ENCODE data around the gene TRAK1.

DNA sequence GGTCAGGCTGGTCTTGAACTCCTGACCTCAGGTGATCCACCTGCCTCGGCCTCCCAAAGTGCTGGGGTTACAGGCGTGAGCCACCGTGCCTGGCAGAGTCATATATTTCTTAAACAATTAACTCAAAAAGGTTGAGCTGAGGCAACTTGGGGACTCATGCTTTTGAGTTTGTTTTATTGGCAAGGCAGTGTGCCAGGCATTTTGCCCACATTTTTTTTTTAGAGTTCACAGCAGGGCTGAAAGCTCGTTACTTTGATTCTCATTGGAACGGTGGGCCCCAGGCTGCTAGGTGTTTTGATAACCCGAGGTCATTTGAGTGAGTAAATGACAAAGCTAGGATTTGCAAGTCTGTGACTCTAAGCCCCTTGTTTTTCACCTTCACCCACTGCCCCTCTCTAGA, 98.6 kb downstream of the TRAK1 start:
- TF ChIP-seq CHD2 (IDR thresholded peaks at IDR 0.05; ENCODE audit: borderline replicate concordance, low read depth, low read length) (no peak), SIN3A (IDR thresholded peaks at IDR 0.05; ENCODE audit: low read depth, low read length) (no peak), LARP7 (IDR thresholded peaks at IDR 0.05) (no peak), JUND (IDR thresholded peaks at IDR 0.05; ENCODE audit: low read depth, low read length) (no peak), ZBED1 (IDR thresholded peaks at IDR 0.05; ENCODE audit: borderline replicate concordance) (no peak), ZNF274 (IDR thresholded peaks at IDR 0.05; ENCODE audit: insufficient read depth, insufficient read length) (no peak)
- TF ChIP-seq, protein P1, sequence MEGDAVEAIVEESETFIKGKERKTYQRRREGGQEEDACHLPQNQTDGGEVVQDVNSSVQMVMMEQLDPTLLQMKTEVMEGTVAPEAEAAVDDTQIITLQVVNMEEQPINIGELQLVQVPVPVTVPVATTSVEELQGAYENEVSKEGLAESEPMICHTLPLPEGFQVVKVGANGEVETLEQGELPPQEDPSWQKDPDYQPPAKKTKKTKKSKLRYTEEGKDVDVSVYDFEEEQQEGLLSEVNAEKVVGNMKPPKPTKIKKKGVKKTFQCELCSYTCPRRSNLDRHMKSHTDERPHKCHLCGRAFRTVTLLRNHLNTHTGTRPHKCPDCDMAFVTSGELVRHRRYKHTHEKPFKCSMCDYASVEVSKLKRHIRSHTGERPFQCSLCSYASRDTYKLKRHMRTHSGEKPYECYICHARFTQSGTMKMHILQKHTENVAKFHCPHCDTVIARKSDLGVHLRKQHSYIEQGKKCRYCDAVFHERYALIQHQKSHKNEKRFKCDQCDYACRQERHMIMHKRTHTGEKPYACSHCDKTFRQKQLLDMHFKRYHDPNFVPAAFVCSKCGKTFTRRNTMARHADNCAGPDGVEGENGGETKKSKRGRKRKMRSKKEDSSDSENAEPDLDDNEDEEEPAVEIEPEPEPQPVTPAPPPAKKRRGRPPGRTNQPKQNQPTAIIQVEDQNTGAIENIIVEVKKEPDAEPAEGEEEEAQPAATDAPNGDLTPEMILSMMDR (IDR thresholded peaks at IDR 0.05 in 2 of 3, conservative IDR thresholded peaks at IDR 0.05 in 1 of 3; ENCODE audit: control insufficient read depth in 2 of 3, extremely low read depth in 1 of 3, insufficient read depth in 1 of 3, low read depth in 3 of 3, low read length in 3 of 3) = no peak
- TF ChIP-seq, protein P2, sequence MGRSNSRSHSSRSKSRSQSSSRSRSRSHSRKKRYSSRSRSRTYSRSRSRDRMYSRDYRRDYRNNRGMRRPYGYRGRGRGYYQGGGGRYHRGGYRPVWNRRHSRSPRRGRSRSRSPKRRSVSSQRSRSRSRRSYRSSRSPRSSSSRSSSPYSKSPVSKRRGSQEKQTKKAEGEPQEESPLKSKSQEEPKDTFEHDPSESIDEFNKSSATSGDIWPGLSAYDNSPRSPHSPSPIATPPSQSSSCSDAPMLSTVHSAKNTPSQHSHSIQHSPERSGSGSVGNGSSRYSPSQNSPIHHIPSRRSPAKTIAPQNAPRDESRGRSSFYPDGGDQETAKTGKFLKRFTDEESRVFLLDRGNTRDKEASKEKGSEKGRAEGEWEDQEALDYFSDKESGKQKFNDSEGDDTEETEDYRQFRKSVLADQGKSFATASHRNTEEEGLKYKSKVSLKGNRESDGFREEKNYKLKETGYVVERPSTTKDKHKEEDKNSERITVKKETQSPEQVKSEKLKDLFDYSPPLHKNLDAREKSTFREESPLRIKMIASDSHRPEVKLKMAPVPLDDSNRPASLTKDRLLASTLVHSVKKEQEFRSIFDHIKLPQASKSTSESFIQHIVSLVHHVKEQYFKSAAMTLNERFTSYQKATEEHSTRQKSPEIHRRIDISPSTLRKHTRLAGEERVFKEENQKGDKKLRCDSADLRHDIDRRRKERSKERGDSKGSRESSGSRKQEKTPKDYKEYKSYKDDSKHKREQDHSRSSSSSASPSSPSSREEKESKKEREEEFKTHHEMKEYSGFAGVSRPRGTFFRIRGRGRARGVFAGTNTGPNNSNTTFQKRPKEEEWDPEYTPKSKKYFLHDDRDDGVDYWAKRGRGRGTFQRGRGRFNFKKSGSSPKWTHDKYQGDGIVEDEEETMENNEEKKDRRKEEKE (IDR thresholded peaks at IDR 0.05) = no peak
- TF ChIP-seq, protein P3, sequence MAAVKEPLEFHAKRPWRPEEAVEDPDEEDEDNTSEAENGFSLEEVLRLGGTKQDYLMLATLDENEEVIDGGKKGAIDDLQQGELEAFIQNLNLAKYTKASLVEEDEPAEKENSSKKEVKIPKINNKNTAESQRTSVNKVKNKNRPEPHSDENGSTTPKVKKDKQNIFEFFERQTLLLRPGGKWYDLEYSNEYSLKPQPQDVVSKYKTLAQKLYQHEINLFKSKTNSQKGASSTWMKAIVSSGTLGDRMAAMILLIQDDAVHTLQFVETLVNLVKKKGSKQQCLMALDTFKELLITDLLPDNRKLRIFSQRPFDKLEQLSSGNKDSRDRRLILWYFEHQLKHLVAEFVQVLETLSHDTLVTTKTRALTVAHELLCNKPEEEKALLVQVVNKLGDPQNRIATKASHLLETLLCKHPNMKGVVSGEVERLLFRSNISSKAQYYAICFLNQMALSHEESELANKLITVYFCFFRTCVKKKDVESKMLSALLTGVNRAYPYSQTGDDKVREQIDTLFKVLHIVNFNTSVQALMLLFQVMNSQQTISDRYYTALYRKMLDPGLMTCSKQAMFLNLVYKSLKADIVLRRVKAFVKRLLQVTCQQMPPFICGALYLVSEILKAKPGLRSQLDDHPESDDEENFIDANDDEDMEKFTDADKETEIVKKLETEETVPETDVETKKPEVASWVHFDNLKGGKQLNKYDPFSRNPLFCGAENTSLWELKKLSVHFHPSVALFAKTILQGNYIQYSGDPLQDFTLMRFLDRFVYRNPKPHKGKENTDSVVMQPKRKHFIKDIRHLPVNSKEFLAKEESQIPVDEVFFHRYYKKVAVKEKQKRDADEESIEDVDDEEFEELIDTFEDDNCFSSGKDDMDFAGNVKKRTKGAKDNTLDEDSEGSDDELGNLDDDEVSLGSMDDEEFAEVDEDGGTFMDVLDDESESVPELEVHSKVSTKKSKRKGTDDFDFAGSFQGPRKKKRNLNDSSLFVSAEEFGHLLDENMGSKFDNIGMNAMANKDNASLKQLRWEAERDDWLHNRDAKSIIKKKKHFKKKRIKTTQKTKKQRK (IDR thresholded peaks at IDR 0.05; ENCODE audit: low read depth, low read length) = no peak

Measured in GM12878 (cell line).